ENCODE data around the gene PRRC1.
"Not testable (repeated sequence)": the region's sequence is repeated elsewhere in the genome, so short reads cannot be mapped to it uniquely, and the experiment has no call there.

PRRC1 gene

GRCh38 chr5:127568166-127568565 is 50.7 kb downstream of the PRRC1 start:
- DNase-seq (ENCODE audit: low read depth), result no peak
- TF ChIP-seq, protein P1, sequence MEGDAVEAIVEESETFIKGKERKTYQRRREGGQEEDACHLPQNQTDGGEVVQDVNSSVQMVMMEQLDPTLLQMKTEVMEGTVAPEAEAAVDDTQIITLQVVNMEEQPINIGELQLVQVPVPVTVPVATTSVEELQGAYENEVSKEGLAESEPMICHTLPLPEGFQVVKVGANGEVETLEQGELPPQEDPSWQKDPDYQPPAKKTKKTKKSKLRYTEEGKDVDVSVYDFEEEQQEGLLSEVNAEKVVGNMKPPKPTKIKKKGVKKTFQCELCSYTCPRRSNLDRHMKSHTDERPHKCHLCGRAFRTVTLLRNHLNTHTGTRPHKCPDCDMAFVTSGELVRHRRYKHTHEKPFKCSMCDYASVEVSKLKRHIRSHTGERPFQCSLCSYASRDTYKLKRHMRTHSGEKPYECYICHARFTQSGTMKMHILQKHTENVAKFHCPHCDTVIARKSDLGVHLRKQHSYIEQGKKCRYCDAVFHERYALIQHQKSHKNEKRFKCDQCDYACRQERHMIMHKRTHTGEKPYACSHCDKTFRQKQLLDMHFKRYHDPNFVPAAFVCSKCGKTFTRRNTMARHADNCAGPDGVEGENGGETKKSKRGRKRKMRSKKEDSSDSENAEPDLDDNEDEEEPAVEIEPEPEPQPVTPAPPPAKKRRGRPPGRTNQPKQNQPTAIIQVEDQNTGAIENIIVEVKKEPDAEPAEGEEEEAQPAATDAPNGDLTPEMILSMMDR (IDR thresholded peaks at IDR 0.05; ENCODE audit: insufficient read depth, low read depth, low read length, missing control alignments), result no peak
- no peak overlapping the region for H3K4me3 ChIP-seq (ENCODE audit: low read length)

GRCh38 chr5:127569471-127569870 is 52.0 kb downstream of the PRRC1 start:
- H3K4me3 ChIP-seq (ENCODE audit: low read length); DNase-seq (ENCODE audit: low read depth): not testable (repeated sequence)

- TF ChIP-seq, protein P1 (IDR thresholded peaks at IDR 0.05; ENCODE audit: insufficient read depth, low read depth, low read length, missing control alignments), result no peak
- no peak overlapping the region for H3K4me3 ChIP-seq (ENCODE audit: low read length)
- no peak for DNase-seq (ENCODE audit: low read depth)
These were observed 54.1 kb downstream of the PRRC1 start for GRCh38 chr5:127571314-127572131.

- no peak overlapping the region for H3K4me3 ChIP-seq (ENCODE audit: low read length)
- TF ChIP-seq, protein P1 (IDR thresholded peaks at IDR 0.05; ENCODE audit: insufficient read depth, low read depth, low read length, missing control alignments), result peak; percentile 35
- peak; percentile 19 for DNase-seq (ENCODE audit: low read depth)
These were observed 55.5 kb downstream of the PRRC1 start for GRCh38 chr5:127572930-127573329.

DNA sequence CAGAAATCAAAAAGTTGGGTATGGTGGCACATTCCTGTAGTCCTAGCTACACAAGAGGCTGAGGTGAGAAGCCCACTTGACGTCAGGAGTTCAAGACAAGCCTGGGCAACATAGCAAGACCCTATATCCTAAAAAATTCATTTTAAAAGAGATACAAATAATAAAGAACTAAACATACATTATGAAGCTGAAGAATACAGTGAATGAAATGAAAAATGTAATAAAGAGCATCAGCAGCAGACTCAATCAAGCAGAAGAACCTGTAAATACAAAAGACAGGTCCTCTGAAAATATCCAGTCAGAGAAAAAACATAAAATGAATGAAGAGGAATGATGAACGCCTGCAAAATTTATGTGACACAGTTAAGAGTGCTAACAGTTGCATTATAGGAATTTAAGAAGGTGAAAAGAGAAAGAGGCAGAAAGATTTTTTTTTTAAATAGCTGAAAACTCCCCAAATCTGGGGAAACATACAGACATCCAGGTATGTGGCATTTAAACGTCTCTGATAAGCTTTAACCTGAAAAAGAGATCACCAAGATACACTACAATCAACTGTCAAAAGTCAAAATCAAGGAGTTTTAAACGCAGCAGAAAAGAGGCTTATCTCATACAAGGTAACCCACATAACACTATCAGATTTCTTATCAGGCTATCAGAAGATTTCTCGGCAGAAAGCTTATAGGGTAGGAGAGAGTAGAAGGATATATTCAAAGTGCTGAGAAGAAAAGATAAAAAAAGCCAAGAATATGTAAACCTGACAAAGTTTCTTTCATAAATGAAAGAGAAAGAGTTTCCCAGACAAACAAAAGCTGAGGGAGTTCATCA is 57.6 kb downstream of the PRRC1 start:
- no peak for DNase-seq (ENCODE audit: low read depth)
- TF ChIP-seq, protein P1 (IDR thresholded peaks at IDR 0.05; ENCODE audit: insufficient read depth, low read depth, low read length, missing control alignments), result no peak
- no peak overlapping the region for H3K4me3 ChIP-seq (ENCODE audit: low read length)

- TF ChIP-seq, protein P1 (IDR thresholded peaks at IDR 0.05; ENCODE audit: insufficient read depth, low read depth, low read length, missing control alignments), result no peak
- no peak for DNase-seq (ENCODE audit: low read depth)
These were observed 60.0 kb downstream of the PRRC1 start for GRCh38 chr5:127577458-127577857.

DNA sequence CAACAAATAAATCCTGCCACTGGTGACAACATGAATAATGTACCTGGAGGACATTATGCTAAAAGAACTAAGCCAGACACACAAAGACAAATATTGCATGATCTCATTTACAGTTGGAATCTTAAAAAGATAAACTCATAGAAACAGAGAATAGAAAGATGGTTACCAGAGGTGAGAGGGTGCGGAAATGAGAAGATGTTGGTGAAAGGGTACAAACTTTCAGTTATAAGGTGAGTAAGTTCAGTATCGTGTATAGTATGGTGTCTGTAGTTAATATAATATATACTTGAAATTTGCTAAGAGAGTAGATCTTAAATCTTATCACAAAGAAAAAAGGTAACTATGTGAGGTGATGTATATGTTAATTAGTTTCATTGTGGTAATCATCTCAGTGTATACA is 63.3 kb downstream of the PRRC1 start:
- DNase-seq (ENCODE audit: low read depth), result no peak
- TF ChIP-seq, protein P1 (IDR thresholded peaks at IDR 0.05; ENCODE audit: insufficient read depth, low read depth, low read length, missing control alignments), result no peak
- H3K4me3 ChIP-seq (ENCODE audit: low read length), result no peak overlapping the region

More at GRCh38 chr5:127577458-127577857, 60.0 kb downstream of the PRRC1 start:
- H3K4me3 ChIP-seq (ENCODE audit: low read length), result no peak overlapping the region
